GM12892 (cell line): ENCODE measurements around the gene CHRD.

ENCODE experiments used
- POLR2A ChIP-seq: IDR thresholded peaks from 2 replicates; pipeline ENCODE4 v1.6.1; 2011; ENCODE audit warnings: low read depth, low read length, control low read depth
- TAF1 ChIP-seq: IDR thresholded peaks from 2 replicates; pipeline ENCODE4 v1.6.1; 2011; ENCODE audit warnings: low read depth, mild to moderate bottlenecking, control low read depth, low read length, borderline replicate concordance

GRCh38 chr3:184343200-184343876 lies 36.5 kb upstream of the CHRD start:
- TF ChIP-seq POLR2A (no peak), TAF1 (no peak)
